ENCODE data around the gene IFI6. TPM values are rescaled to one million over a fixed set of nuclear protein-coding genes. Genes with fewer than 3 reads are reported as not detected.

The IFI6 gene, protein sequence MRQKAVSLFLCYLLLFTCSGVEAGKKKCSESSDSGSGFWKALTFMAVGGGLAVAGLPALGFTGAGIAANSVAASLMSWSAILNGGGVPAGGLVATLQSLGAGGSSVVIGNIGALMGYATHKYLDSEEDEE
- 211 TPM for total RNA-seq
- long read RNA-seq, transcript IFI6-202 (5 exons, 841 nt) = major isoform, 219 of 260 reads
- long read RNA-seq, transcript IFI6-203 (5 exons, 828 nt) = minor isoform, 29 of 260 reads
- long read RNA-seq, partial matches to known transcripts = 3 of 260 reads
- long read RNA-seq, other reads (novel, unspliced or antisense) = 8 of 260 reads

DNA sequence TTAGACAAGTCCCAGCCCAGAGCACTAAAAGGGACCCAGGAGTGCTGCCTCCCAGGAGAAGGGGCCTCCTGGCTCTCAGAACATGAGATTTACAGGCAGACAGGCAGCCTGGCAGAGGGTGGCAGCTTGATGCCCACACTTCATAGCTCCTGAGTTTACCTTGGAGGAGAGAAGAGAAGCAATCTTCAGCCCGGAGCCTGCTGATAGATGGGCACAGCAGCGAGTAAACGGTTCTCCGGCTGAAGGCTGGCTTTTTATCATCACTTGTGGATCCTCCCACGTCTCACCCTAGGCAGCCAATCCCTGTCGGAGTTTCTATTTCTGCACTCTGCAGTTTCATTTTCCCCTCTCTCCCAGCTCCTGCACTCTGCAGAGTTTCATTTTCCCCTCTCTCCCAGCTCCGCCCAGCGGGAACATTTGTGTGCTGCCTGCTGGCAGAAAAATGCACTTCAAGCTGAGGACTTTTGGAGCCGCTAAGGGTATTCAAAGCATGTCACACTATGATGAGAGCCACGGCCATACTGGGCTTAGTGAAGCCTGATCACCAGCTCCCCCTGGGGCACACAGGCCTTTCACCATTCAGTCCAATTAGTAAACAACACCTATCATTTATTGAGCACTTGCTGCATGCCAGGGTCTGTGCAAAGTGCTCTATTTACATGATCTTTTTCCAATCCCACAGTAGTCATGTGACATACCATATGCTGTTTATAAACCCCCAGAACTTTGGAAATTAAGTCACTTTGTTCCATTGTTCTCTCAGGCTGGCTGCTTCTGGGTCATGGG lies at the start of gene IFI6:
Gene IFI6, minus strand, starts transcription at position 229 of the 786 bp plus-strand sequence. CDS start 2,878 bp downstream, outside the sequence.
- TF ChIP-seq, protein P1, sequence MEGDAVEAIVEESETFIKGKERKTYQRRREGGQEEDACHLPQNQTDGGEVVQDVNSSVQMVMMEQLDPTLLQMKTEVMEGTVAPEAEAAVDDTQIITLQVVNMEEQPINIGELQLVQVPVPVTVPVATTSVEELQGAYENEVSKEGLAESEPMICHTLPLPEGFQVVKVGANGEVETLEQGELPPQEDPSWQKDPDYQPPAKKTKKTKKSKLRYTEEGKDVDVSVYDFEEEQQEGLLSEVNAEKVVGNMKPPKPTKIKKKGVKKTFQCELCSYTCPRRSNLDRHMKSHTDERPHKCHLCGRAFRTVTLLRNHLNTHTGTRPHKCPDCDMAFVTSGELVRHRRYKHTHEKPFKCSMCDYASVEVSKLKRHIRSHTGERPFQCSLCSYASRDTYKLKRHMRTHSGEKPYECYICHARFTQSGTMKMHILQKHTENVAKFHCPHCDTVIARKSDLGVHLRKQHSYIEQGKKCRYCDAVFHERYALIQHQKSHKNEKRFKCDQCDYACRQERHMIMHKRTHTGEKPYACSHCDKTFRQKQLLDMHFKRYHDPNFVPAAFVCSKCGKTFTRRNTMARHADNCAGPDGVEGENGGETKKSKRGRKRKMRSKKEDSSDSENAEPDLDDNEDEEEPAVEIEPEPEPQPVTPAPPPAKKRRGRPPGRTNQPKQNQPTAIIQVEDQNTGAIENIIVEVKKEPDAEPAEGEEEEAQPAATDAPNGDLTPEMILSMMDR (IDR thresholded peaks at IDR 0.05) = peak; percentile 54
- peaks cover 35% of the 10 kb centered on the region for H3K4me1 ChIP-seq
- intact Hi-C loops (cut with DNase I) = no loop called here
- peak within 1 kb of the TSS; percentile 84 for H3K27ac ChIP-seq
- no peaks in the 10 kb centered on the region for H3K36me3 ChIP-seq
- no peaks in the 10 kb centered on the region for H3K9me3 ChIP-seq
- ATAC-seq (peak; percentile 98), DNase-seq (peak; percentile 90)
- H3K27me3 ChIP-seq (ENCODE audit: low read depth) = no peaks in the 10 kb centered on the region
- H3K4me3 ChIP-seq = peak within 1 kb of the TSS; percentile 67

DNA sequence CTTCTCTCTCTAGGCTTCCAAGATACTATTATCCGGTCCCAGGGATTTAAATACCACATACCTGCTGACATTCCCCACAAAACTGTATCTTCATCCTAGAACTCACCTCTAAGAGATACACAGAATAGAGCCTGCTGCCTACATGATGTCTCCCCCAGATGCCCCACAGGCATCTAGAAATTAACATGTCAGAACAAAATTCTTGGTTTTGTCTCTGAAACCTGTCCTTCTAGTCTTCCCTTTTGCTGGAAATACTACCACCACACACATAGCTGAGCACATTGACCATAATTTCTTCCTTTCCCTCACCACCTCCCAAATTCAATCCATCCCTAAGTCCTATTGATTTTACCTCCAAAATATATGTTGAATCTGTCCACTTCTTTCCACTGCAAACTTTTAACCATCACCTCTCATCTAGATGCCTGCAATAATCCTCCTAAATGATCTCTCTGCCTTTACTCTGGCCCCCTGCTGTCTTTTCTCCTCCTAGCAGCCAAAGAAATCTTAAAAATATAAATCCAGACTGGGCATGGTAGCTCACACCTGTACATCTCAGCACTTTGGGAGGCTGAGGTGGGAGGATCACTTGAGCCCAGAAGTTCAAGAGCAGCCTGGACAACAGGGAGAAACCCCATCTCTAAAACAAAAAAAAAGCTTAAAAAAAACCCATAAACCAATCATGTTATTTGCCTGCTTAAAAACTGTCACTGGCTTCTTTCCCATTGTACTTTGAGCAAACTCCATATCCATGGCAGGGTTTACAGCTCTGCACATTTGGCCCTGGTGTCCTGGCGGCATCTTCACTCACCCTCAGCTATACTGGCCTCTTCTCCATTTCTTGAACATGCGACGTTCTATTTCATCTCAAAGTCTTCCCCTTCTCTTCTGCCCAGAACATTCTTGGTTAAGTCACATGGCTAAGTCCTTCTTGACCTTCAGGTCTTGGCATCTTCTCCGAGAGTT lies 47.6 kb upstream of the IFI6 start:
- H3K9me3 ChIP-seq = no peaks in the 10 kb centered on the region
- H3K4me1 ChIP-seq = no peaks in the 10 kb centered on the region
- no peak overlapping the region for H3K4me3 ChIP-seq
- ATAC-seq (no peak), DNase-seq (no peak)
- TF ChIP-seq, protein P1 (IDR thresholded peaks at IDR 0.05) = no peak
- intact Hi-C loops (cut with DNase I) = no loop called here
- H3K27me3 ChIP-seq (ENCODE audit: low read depth) = no peaks in the 10 kb centered on the region
- H3K27ac ChIP-seq = no peak overlapping the region
- H3K36me3 ChIP-seq = no peaks in the 10 kb centered on the region

DNA sequence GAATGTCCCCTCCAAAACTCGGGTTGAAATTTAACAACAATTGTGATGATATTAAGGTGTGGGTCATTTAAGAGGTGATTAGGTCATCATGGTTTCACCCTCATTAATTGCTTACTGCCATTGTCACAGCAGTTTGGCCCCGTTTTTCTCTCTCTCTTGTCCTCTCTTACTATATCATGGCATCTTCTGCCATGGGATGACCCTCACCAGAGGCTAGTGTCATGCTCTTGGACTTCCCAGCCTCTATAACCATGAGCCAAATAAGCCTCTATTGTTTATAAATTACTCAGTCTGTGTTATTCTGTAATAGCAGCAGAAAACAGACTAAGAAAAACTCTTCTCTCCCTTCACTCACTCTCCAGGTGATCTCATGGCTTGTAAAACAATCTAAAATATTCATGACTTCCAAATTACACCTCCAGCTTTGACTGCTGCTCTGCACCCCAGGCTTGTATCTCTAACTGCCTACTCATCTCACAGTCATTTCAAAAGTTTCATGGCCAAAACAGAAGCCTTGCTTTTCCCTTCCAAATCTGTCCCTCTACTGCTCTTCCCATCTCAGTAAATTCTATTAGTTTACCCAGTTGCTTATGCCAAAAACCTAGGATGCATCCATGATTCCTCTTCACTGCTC lies 44.4 kb upstream of the IFI6 start:
- TF ChIP-seq, protein P1 (IDR thresholded peaks at IDR 0.05) = no peak
- H3K4me3 ChIP-seq = no peak overlapping the region
- DNase-seq (no peak), ATAC-seq (no peak)
- intact Hi-C loops (cut with DNase I) = no loop called here
- H3K9me3 ChIP-seq = no peaks in the 10 kb centered on the region
- no peaks in the 10 kb centered on the region for H3K4me1 ChIP-seq
- no peaks in the 10 kb centered on the region for H3K36me3 ChIP-seq
- no peaks in the 10 kb centered on the region for H3K27me3 ChIP-seq (ENCODE audit: low read depth)
- H3K27ac ChIP-seq = no peak overlapping the region

DNA sequence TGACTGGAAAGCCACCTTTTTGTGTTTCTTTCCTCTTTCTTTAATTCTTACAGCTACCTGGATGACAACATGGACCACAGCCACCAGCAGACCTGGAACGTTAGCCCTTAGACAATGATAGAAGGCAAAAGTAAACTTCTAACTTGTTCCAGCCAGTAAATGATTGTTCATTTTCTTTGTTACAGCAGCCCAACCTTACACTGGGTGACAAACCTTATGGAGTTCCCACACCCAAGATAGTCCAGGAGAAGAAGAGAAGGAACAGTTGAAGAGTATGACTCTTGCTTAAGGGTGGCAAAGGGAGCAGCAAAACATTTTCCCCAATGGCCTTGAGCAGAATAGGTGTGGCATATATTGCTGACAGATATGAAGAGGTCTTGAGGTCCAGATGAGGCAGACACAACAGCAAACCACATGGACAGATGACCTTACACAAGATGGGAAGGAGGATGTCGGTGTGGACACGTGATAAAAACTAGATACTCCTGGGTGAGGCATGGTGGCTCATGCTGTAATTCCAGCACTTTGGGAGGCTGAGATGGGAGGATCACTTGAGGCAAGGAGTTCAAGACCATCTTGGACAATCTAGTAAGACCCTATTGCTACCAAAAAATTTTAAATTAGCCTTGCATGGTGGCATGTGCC lies 42.0 kb upstream of the IFI6 start:
- no peak for ATAC-seq
- no peak for DNase-seq

More for the DNA sequence above, 42.0 kb upstream of the IFI6 start:
- H3K36me3 ChIP-seq = no peaks in the 10 kb centered on the region
- no peak overlapping the region for H3K4me3 ChIP-seq
- intact Hi-C loops (cut with DNase I) = no loop called here
- TF ChIP-seq, protein P1 (IDR thresholded peaks at IDR 0.05) = no peak
- H3K9me3 ChIP-seq = no peaks in the 10 kb centered on the region
- H3K27ac ChIP-seq = no peak overlapping the region
- H3K4me1 ChIP-seq = no peaks in the 10 kb centered on the region
- no peaks in the 10 kb centered on the region for H3K27me3 ChIP-seq (ENCODE audit: low read depth)
